WTC11 (cell line): Measurements from ENCODE around the gene GFRAL. TPM values are rescaled to one million over a fixed set of nuclear protein-coding genes. Genes with fewer than 3 reads are reported as not detected.

Experiments
- ATAC-seq: fragments of 200-7000 bp; cut with Tn5 transposase; 2 replicates; pipeline ENCODE4 v1.10.0; 2021; ENCODE audit warnings: mild to moderate bottlenecking, moderate library complexity
- CTCF ChIA-PET: fragments of 300-600 bp; sonication (Branson Sonifier 250); formaldehyde crosslinking; loops from one replicate; lab custom pipeline; 2021; ENCODE audit warnings: antibody characterized with exemption; lab: Charles Lee
- POLR2A ChIA-PET: fragments of 350-600 bp; sonication (Branson Sonifier 250); formaldehyde crosslinking; loops from one replicate; lab custom pipeline; 2021; ENCODE audit warnings: antibody characterized with exemption; lab: Charles Lee
- DNase-seq: peaks from one replicate; pipeline ENCODE4 v3.0.0; 2021; ENCODE audit warnings: low spot score
- H3K27ac Mint-ChIP-seq: 2 replicates; pipeline ENCODE4 v1.8.0; 2021; ENCODE audit warnings: mixed read lengths
- H3K27me3 Mint-ChIP-seq: 2 replicates; pipeline ENCODE4 v1.8.0; 2021; ENCODE audit warnings: low read depth, mild to moderate bottlenecking, moderate library complexity, mixed read lengths
- H3K36me3 Mint-ChIP-seq: 2 replicates; pipeline ENCODE4 v1.8.0; 2021; ENCODE audit warnings: mixed read lengths
- H3K4me1 Mint-ChIP-seq: 2 replicates; pipeline ENCODE4 v1.8.0; 2022; ENCODE audit warnings: mixed read lengths
- H3K4me3 Mint-ChIP-seq: 2 replicates; pipeline ENCODE4 v1.8.0; 2021; ENCODE audit warnings: mild to moderate bottlenecking, moderate library complexity, mixed read lengths
- H3K9me3 Mint-ChIP-seq: 2 replicates; pipeline ENCODE4 v1.8.0; 2021; ENCODE audit warnings: mixed read lengths
- ATF1 ChIP-seq: sonication (generic); formaldehyde crosslinking; IDR thresholded peaks from 2 replicates; pipeline ENCODE4 v1.8.1; 2023; ENCODE audit warnings: mild to moderate bottlenecking, moderate library complexity, missing genetic modification reagents
- CBFB ChIP-seq: sonication (generic); formaldehyde crosslinking; IDR thresholded peaks from 2 replicates; pipeline ENCODE4 v1.8.1; 2022; ENCODE audit warnings: mild to moderate bottlenecking, low read depth, missing genetic modification reagents
- CREB1 ChIP-seq: sonication (generic); formaldehyde crosslinking; IDR thresholded peaks from 2 replicates; pipeline ENCODE4 v1.8.0; 2023; ENCODE audit warnings: mild to moderate bottlenecking, missing genetic modification reagents
- GABPB1 ChIP-seq: sonication (generic); formaldehyde crosslinking; IDR thresholded peaks from 2 replicates; pipeline ENCODE4 v1.8.1; 2023; ENCODE audit warnings: mild to moderate bottlenecking, missing genetic modification reagents
- HMGA2 ChIP-seq: fragments of 250-450 bp; sonication (Bioruptor Pico); IDR thresholded peaks from 2 replicates; pipeline ENCODE4 v1.4.0; 2021; ENCODE audit warnings: mild to moderate bottlenecking, moderate library complexity
- IRF2 ChIP-seq: sonication (generic); formaldehyde crosslinking; IDR thresholded peaks from 2 replicates; pipeline ENCODE4 v1.8.0; 2022; ENCODE audit warnings: low read depth, missing genetic modification reagents, borderline replicate concordance
- NR1H2 ChIP-seq: sonication (generic); formaldehyde crosslinking; IDR thresholded peaks from 2 replicates; pipeline ENCODE4 v1.9.0; 2021; ENCODE audit warnings: mild to moderate bottlenecking, moderate library complexity, missing genetic modification reagents
- NR3C1 ChIP-seq: sonication (generic); formaldehyde crosslinking; conservative IDR thresholded peaks from 2 replicates; pipeline ENCODE4 v1.8.1; 2023; ENCODE audit warnings: low read depth, mild to moderate bottlenecking, missing genetic modification reagents
- OVOL2 ChIP-seq: fragments of 250-450 bp; sonication (Bioruptor Pico); IDR thresholded peaks from 2 replicates; pipeline ENCODE4 v1.9.0; 2021; ENCODE audit warnings: mild to moderate bottlenecking, borderline replicate concordance
- PRRX2 ChIP-seq: fragments of 250-450 bp; sonication (Bioruptor Pico); IDR thresholded peaks from 2 replicates; pipeline ENCODE4 v1.8.0; 2021; ENCODE audit warnings: mild to moderate bottlenecking
- ZBTB43 ChIP-seq: sonication (generic); formaldehyde crosslinking; IDR thresholded peaks from 2 replicates; pipeline ENCODE4 v1.8.1; 2023; ENCODE audit warnings: mild to moderate bottlenecking, missing genetic modification reagents
- ZNF396 ChIP-seq: fragments of 250-450 bp; sonication (Bioruptor Pico); IDR thresholded peaks from 2 replicates; pipeline ENCODE4 v1.8.0; 2021; ENCODE audit warnings: mild to moderate bottlenecking, moderate library complexity, borderline replicate concordance
- total RNA-seq: library from RNA; stranded (reverse); gene quantifications from 3 replicates; pipeline ENCODE4 v1.2.3, GENCODE V29; 2021
- TF ChIP-seq, protein P1 (sequence below): sonication (generic); formaldehyde crosslinking; IDR thresholded peaks from 2 replicates; pipeline ENCODE4 v1.8.0; 2023; ENCODE audit warnings: missing genetic modification reagents, mild to moderate bottlenecking, borderline replicate concordance
- TF ChIP-seq, protein P2 (sequence below): sonication (generic); formaldehyde crosslinking; IDR thresholded peaks from 2 replicates; pipeline ENCODE4 v1.8.1; 2023; ENCODE audit warnings: mild to moderate bottlenecking, missing genetic modification reagents
- TF ChIP-seq, protein P3 (sequence below): sonication (generic); formaldehyde crosslinking; IDR thresholded peaks from 2 replicates; pipeline ENCODE4 v1.8.0; 2022; ENCODE audit warnings: missing genetic modification reagents
- TF ChIP-seq, protein P4 (sequence below): sonication (generic); formaldehyde crosslinking; IDR thresholded peaks from 2 replicates; pipeline ENCODE4 v1.8.1; 2023; ENCODE audit warnings: mild to moderate bottlenecking, missing genetic modification reagents, moderate library complexity

Gene GFRAL
- total RNA-seq, 1 experiment from 2014 or later = not detected

- no peak for ATAC-seq
- Mint-ChIP-seq H3K4me1 (no peaks in the 10 kb centered on the region), H3K36me3 (no peaks in the 10 kb centered on the region), H3K27ac (no peak overlapping the region), H3K4me3 (no peak overlapping the region), H3K9me3 (no peaks in the 10 kb centered on the region), H3K27me3 (no peaks in the 10 kb centered on the region)
- no peak for DNase-seq
- CTCF ChIA-PET = interaction anchor here (1.0 kb wide), 1 partner anchor 53 kb away, joined by 3 read pairs; no protein-coding TSS in a partner anchor
- TF ChIP-seq NR1H2 (no peak), ZNF396 (no peak), ATF1 (CRISPR knock-in tag) (no peak), CREB1 (CRISPR knock-in tag) (no peak), NR3C1 (CRISPR knock-in tag) (no peak), IRF2 (CRISPR knock-in tag) (no peak), OVOL2 (CRISPR knock-in tag) (no peak), PRRX2 (CRISPR knock-in tag) (no peak), ZBTB43 (no peak), HMGA2 (CRISPR knock-in tag) (no peak), GABPB1 (no peak), CBFB (no peak)
- TF ChIP-seq, protein P1, sequence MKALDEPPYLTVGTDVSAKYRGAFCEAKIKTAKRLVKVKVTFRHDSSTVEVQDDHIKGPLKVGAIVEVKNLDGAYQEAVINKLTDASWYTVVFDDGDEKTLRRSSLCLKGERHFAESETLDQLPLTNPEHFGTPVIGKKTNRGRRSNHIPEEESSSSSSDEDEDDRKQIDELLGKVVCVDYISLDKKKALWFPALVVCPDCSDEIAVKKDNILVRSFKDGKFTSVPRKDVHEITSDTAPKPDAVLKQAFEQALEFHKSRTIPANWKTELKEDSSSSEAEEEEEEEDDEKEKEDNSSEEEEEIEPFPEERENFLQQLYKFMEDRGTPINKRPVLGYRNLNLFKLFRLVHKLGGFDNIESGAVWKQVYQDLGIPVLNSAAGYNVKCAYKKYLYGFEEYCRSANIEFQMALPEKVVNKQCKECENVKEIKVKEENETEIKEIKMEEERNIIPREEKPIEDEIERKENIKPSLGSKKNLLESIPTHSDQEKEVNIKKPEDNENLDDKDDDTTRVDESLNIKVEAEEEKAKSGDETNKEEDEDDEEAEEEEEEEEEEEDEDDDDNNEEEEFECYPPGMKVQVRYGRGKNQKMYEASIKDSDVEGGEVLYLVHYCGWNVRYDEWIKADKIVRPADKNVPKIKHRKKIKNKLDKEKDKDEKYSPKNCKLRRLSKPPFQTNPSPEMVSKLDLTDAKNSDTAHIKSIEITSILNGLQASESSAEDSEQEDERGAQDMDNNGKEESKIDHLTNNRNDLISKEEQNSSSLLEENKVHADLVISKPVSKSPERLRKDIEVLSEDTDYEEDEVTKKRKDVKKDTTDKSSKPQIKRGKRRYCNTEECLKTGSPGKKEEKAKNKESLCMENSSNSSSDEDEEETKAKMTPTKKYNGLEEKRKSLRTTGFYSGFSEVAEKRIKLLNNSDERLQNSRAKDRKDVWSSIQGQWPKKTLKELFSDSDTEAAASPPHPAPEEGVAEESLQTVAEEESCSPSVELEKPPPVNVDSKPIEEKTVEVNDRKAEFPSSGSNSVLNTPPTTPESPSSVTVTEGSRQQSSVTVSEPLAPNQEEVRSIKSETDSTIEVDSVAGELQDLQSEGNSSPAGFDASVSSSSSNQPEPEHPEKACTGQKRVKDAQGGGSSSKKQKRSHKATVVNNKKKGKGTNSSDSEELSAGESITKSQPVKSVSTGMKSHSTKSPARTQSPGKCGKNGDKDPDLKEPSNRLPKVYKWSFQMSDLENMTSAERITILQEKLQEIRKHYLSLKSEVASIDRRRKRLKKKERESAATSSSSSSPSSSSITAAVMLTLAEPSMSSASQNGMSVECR (CRISPR knock-in tag) = no peak
- TF ChIP-seq, protein P2, sequence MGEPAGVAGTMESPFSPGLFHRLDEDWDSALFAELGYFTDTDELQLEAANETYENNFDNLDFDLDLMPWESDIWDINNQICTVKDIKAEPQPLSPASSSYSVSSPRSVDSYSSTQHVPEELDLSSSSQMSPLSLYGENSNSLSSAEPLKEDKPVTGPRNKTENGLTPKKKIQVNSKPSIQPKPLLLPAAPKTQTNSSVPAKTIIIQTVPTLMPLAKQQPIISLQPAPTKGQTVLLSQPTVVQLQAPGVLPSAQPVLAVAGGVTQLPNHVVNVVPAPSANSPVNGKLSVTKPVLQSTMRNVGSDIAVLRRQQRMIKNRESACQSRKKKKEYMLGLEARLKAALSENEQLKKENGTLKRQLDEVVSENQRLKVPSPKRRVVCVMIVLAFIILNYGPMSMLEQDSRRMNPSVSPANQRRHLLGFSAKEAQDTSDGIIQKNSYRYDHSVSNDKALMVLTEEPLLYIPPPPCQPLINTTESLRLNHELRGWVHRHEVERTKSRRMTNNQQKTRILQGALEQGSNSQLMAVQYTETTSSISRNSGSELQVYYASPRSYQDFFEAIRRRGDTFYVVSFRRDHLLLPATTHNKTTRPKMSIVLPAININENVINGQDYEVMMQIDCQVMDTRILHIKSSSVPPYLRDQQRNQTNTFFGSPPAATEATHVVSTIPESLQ (CRISPR knock-in tag) = no peak
- TF ChIP-seq, protein P3, sequence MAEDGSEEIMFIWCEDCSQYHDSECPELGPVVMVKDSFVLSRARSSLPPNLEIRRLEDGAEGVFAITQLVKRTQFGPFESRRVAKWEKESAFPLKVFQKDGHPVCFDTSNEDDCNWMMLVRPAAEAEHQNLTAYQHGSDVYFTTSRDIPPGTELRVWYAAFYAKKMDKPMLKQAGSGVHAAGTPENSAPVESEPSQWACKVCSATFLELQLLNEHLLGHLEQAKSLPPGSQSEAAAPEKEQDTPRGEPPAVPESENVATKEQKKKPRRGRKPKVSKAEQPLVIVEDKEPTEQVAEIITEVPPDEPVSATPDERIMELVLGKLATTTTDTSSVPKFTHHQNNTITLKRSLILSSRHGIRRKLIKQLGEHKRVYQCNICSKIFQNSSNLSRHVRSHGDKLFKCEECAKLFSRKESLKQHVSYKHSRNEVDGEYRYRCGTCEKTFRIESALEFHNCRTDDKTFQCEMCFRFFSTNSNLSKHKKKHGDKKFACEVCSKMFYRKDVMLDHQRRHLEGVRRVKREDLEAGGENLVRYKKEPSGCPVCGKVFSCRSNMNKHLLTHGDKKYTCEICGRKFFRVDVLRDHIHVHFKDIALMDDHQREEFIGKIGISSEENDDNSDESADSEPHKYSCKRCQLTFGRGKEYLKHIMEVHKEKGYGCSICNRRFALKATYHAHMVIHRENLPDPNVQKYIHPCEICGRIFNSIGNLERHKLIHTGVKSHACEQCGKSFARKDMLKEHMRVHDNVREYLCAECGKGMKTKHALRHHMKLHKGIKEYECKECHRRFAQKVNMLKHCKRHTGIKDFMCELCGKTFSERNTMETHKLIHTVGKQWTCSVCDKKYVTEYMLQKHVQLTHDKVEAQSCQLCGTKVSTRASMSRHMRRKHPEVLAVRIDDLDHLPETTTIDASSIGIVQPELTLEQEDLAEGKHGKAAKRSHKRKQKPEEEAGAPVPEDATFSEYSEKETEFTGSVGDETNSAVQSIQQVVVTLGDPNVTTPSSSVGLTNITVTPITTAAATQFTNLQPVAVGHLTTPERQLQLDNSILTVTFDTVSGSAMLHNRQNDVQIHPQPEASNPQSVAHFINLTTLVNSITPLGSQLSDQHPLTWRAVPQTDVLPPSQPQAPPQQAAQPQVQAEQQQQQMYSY = no peak
- TF ChIP-seq, protein P4, sequence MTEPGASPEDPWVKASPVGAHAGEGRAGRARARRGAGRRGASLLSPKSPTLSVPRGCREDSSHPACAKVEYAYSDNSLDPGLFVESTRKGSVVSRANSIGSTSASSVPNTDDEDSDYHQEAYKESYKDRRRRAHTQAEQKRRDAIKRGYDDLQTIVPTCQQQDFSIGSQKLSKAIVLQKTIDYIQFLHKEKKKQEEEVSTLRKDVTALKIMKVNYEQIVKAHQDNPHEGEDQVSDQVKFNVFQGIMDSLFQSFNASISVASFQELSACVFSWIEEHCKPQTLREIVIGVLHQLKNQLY (CRISPR knock-in tag) = no peak
- POLR2A ChIA-PET = no interaction called here
Measured at GRCh38 chr6:55320696-55321086, 6.6 kb upstream of the GFRAL start.
